OCI-LY7 (cell line): ENCODE results near the gene TP63.

Experiments
- CTCF ChIP-seq: fragments of 200-600 bp; sonication (generic); conservative IDR thresholded peaks from 2 replicates; pipeline ENCODE4 v1.5.1; 2014; ENCODE audit warnings: mild to moderate bottlenecking, antibody characterized with exemption, low read length, moderate library complexity, mixed read lengths
- EZH2phosphoT487 ChIP-seq: fragments of 200-600 bp; sonication (generic); IDR thresholded peaks from 2 replicates; pipeline ENCODE4 v1.6.1; 2018; ENCODE audit warnings: low read depth, borderline replicate concordance, mild to moderate bottlenecking, mixed run types, antibody characterized with exemption, low read length, moderate library complexity, mixed read lengths

DNA sequence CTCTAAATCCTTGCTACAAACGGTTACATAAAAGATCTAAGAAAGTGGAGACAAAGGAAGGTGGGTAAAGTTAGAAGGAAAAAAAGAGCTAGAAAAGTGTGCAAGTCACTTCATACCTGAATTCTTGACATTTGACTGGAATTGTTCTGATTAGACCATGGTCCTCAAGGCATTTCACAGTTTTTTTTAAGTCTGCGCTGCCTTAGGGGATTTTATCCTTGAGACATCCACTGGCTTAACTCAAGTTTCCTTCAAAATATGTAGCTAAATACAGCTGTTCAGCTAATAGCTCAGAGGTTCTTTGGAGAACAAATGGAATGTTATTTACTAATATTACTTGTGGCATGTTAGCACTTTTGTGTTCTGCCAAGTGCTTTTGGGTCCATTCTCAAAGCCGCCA, 236.9 kb downstream of the TP63 start:
- no peak for TF ChIP-seq CTCF
- TF ChIP-seq EZH2phosphoT487 = no peak
